Choroid plexus epithelial cell (primary cell): ENCODE data around the gene PRKN.

Source experiments
- DNase-seq: peaks from one replicate; pipeline ENCODE4 v3.0.0-alpha.2; 2010; ENCODE audit warnings: low read depth
- H3K4me3 ChIP-seq: 2 replicates; pipeline ENCODE4 v1.5.1; 2011; ENCODE audit warnings: low read depth, mild to moderate bottlenecking, control low read depth, low read length, moderate library complexity
- CTCF ChIP-seq: conservative IDR thresholded peaks from 2 replicates; pipeline ENCODE4 v1.5.1; 2011; ENCODE audit warnings: low read depth, mild to moderate bottlenecking, control low read depth, inconsistent platforms, low read length, moderate library complexity

PRKN gene

GRCh38 chr6:162489101-162489976 is 238.2 kb downstream of the PRKN start:
- no peak overlapping the region for H3K4me3 ChIP-seq
- no peak for TF ChIP-seq CTCF
- DNase-seq: no peak

DNA sequence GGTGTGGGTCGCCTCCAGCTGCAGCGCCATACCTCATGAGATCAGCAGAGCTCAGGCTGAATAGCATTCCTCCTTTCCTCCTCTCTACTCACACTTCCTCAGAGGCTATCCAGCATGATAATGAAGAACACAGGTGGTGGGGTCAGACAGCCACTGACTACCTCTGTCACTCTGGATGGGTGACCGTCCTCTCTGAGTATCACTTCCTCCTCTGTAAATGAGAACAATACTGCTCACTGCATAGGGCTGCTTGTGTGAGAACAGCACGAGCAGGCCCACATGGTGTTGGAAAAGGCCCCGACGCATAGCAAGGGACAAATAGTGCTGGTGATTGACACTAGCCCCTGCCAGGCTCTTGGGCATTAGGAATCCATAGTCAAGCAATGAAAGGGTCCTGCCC is 239.1 kb downstream of the PRKN start:
- TF ChIP-seq CTCF: no peak
- H3K4me3 ChIP-seq: no peak overlapping the region
- no peak for DNase-seq

- DNase-seq: no peak
- no peak overlapping the region for H3K4me3 ChIP-seq
- TF ChIP-seq CTCF: no peak
These were observed 242.1 kb downstream of the PRKN start for GRCh38 chr6:162485464-162485863.

DNA sequence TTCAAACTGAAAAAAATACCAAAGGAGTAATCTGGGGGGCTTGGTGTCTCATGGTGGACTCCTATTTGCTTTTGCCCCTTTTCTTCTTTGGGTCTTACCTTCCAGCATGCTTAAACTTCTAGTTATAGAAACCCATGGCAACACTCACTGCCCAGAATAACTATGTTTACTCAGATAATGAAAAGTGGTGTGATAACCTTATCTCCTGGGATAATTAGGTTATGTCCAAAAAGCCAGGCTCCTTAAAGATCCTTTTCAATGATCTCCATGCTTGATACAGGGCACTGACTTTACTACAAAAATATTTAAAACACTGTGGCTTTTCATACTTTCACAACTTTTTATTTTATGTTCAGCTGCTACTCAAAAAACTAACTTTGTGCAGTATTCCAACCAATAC is 245.6 kb downstream of the PRKN start:
- no peak for DNase-seq
- H3K4me3 ChIP-seq: no peak overlapping the region
- TF ChIP-seq CTCF: no peak

- H3K4me3 ChIP-seq: no peak overlapping the region
- DNase-seq: no peak
- no peak for TF ChIP-seq CTCF
These were observed 246.2 kb downstream of the PRKN start for GRCh38 chr6:162481320-162481719.

- TF ChIP-seq CTCF: no peak
These were observed 249.3 kb downstream of the PRKN start for GRCh38 chr6:162478192-162478671.

GRCh38 chr6:162474722-162475121 is 252.8 kb downstream of the PRKN start:
- no peak overlapping the region for H3K4me3 ChIP-seq
- TF ChIP-seq CTCF: no peak
- no peak for DNase-seq

More at GRCh38 chr6:162478192-162478671, 249.3 kb downstream of the PRKN start:
- no peak for DNase-seq
- H3K4me3 ChIP-seq: no peak overlapping the region
